A549 (cell line): Measurements from ENCODE around the gene DUSP14. TPM values are rescaled to one million over a fixed set of nuclear protein-coding genes. Genes with fewer than 3 reads are reported as not detected.

Experiments used
- ATAC-seq, 2 experiments: fragments of 200-7000 bp in 1 of 2; fragments of >200 bp in 1 of 2; cut with Nextera tagmentation in 1 of 2; cut with Tn5 transposase in 1 of 2; 3 replicates each; pipeline versions ENCODE4 v1.8.0 to v1.9.1; 2018 to 2020; ENCODE audit warnings: mild to moderate bottlenecking in 1 of 2, moderate library complexity in 1 of 2
- CTCF ChIA-PET: fragments of 300-600 bp; sonication (Branson Sonifier 250); formaldehyde crosslinking; extraction: SDS; loops from one replicate; lab custom pipeline; 2021; ENCODE audit warnings: antibody characterized with exemption, inconsistent platforms; lab: Yijun Ruan, JAX
- POLR2A ChIA-PET: fragments of 350-600 bp; formaldehyde crosslinking; extraction: SDS; loops from one replicate; lab custom pipeline; 2021; ENCODE audit warnings: antibody characterized with exemption, inconsistent platforms; lab: Yijun Ruan, JAX
- DNase-seq, 2 experiments: peaks; one replicate each; pipeline versions ENCODE4 v3.0.0 to v3.0.0-alpha.2; 2011 to 2016; ENCODE audit warnings: low read depth in 1 of 2, low spot score in 1 of 2
- FAIRE-seq: peaks from 2 replicates; lab custom pipeline; 2011; peaks lifted over from hg19 to GRCh38; lab: Jason Lieb, UNC
- H3K27ac ChIP-seq, 2 experiments: fragments of >200 bp; sonication (Bioruptor Twin); formaldehyde crosslinking; 3 replicates each; pipeline ENCODE4 v1.5.1; 2016 to 2017
- H3K4me1 ChIP-seq: fragments of >200 bp; sonication (Bioruptor Twin); formaldehyde crosslinking; 3 replicates; pipeline ENCODE4 v1.6.1; 2016
- H3K4me2 ChIP-seq: fragments of >200 bp; sonication (Bioruptor Twin); formaldehyde crosslinking; 3 replicates; pipeline ENCODE4 v1.6.1; 2016
- H3K4me3 ChIP-seq: fragments of >200 bp; sonication (Bioruptor Twin); formaldehyde crosslinking; 3 replicates; pipeline ENCODE4 v1.5.1; 2016
- H3K9me3 ChIP-seq: fragments of >200 bp; sonication (Bioruptor Twin); formaldehyde crosslinking; 3 replicates; pipeline ENCODE4 v1.6.1; 2016
- CBX2 ChIP-seq: fragments of 200-600 bp; sonication (generic); IDR thresholded peaks from 2 replicates; pipeline ENCODE4 v1.6.1; 2016; ENCODE audit warnings: low read depth, mild to moderate bottlenecking, borderline replicate concordance
- CBX8 ChIP-seq: fragments of 200-600 bp; sonication (generic); IDR thresholded peaks from 2 replicates; pipeline ENCODE4 v1.6.1; 2016
- CEBPB ChIP-seq, 2 experiments: fragments of >200 bp in 1 of 2; sonication (Bioruptor Twin) in 1 of 2; formaldehyde crosslinking in 1 of 2; IDR thresholded peaks; 2 replicates each; pipeline ENCODE4 v1.6.1; 2012 to 2016
- CHD2 ChIP-seq: fragments of 150-350 bp; IDR thresholded peaks from 2 replicates; pipeline ENCODE4 v1.6.1; 2014; ENCODE audit warnings: low read length; ENCODE audit not compliant: partially characterized antibody
- CHD4 ChIP-seq: fragments of 200-600 bp; sonication (generic); IDR thresholded peaks from 2 replicates; pipeline ENCODE4 v1.6.1; 2016; ENCODE audit warnings: antibody characterized with exemption, mild to moderate bottlenecking, borderline replicate concordance
- EHMT2 ChIP-seq: fragments of 200-600 bp; sonication (generic); IDR thresholded peaks from 2 replicates; pipeline ENCODE4 v1.6.1; 2016; ENCODE audit warnings: antibody characterized with exemption, low read depth, mild to moderate bottlenecking, moderate library complexity
- ESRRA ChIP-seq: fragments of 150-350 bp; IDR thresholded peaks from 2 replicates; pipeline ENCODE4 v1.6.1; 2014; ENCODE audit warnings: mild to moderate bottlenecking, low read length, borderline replicate concordance
- FOXS1 ChIP-seq: fragments of 250-450 bp; sonication (Bioruptor Pico); IDR thresholded peaks from 2 replicates; pipeline ENCODE4 v1.5.0; 2020; ENCODE audit warnings: mild to moderate bottlenecking, moderate library complexity
- GATA3 ChIP-seq: IDR thresholded peaks from 2 replicates; pipeline ENCODE4 v1.6.1; 2012; ENCODE audit warnings: borderline replicate concordance
- HEYL ChIP-seq: fragments of 250-450 bp; sonication (Bioruptor Pico); IDR thresholded peaks from 2 replicates; pipeline ENCODE4 v1.8.0; 2021; ENCODE audit warnings: mild to moderate bottlenecking, moderate library complexity
- HMGXB4 ChIP-seq: fragments of 250-450 bp; sonication (Bioruptor Pico); IDR thresholded peaks from 2 replicates; pipeline ENCODE4 v1.5.0; 2021; ENCODE audit warnings: mild to moderate bottlenecking, moderate library complexity, borderline replicate concordance
- HOXA7 ChIP-seq: fragments of 250-450 bp; sonication (Bioruptor Pico); IDR thresholded peaks from 2 replicates; pipeline ENCODE4 v1.5.0; 2020; ENCODE audit warnings: mild to moderate bottlenecking, moderate library complexity
- HOXB5 ChIP-seq: fragments of 250-450 bp; sonication (Bioruptor Pico); IDR thresholded peaks from 2 replicates; pipeline ENCODE4 v1.5.0; 2020; ENCODE audit warnings: mild to moderate bottlenecking, moderate library complexity
- JUNB ChIP-seq: fragments of >200 bp; sonication (Bioruptor Twin); formaldehyde crosslinking; IDR thresholded peaks from 2 replicates; pipeline ENCODE4 v1.6.1; 2016
- MAFK ChIP-seq: fragments of 450-650 bp; IDR thresholded peaks from 2 replicates; pipeline ENCODE4 v1.6.1; 2014; ENCODE audit not compliant: partially characterized antibody
- MAX ChIP-seq: IDR thresholded peaks from 2 replicates; pipeline ENCODE4 v1.6.1; 2012
- MYC ChIP-seq: IDR thresholded peaks from 2 replicates; pipeline ENCODE4 v1.6.1; 2012; ENCODE audit warnings: mild to moderate bottlenecking, inconsistent platforms, low read length, improper control_type of control experiment, borderline replicate concordance
- NPAS2 ChIP-seq: fragments of 250-450 bp; sonication (Bioruptor Pico); IDR thresholded peaks from 2 replicates; pipeline ENCODE4 v1.8.0; 2022; ENCODE audit warnings: mild to moderate bottlenecking, moderate library complexity, borderline replicate concordance
- NR3C1 ChIP-seq: fragments of >200 bp; sonication (Bioruptor Twin); formaldehyde crosslinking; IDR thresholded peaks from 3 replicates; pipeline ENCODE4 v1.6.1; 2017
- PBX3 ChIP-seq: IDR thresholded peaks from 2 replicates; pipeline ENCODE4 v1.6.1; 2012
- PHF8 ChIP-seq: fragments of 200-600 bp; sonication (generic); IDR thresholded peaks from 2 replicates; pipeline ENCODE4 v1.6.1; 2016; ENCODE audit warnings: low read depth, mild to moderate bottlenecking, antibody characterized with exemption, moderate library complexity, borderline replicate concordance
- POLR2AphosphoS2 ChIP-seq: conservative IDR thresholded peaks from 2 replicates; pipeline ENCODE4 v1.6.1; 2012; ENCODE audit warnings: low read length, improper control_type of control experiment, inconsistent platforms
- RAD21 ChIP-seq, 2 experiments: fragments of >200 bp in 1 of 2; sonication (Bioruptor Twin) in 1 of 2; formaldehyde crosslinking in 1 of 2; IDR thresholded peaks in 1 of 2; conservative IDR thresholded peaks in 1 of 2; 2 replicates in 1 of 2; 3 replicates in 1 of 2; pipeline ENCODE4 v1.6.1; 2012 to 2018; ENCODE audit warnings: inconsistent platforms in 1 of 2
- RARB ChIP-seq: fragments of 250-450 bp; sonication (Bioruptor Pico); IDR thresholded peaks from 2 replicates; pipeline ENCODE4 v1.8.0; 2021; ENCODE audit warnings: mild to moderate bottlenecking, moderate library complexity
- RCOR1 ChIP-seq: fragments of 150-350 bp; IDR thresholded peaks from 2 replicates; pipeline ENCODE4 v1.6.1; 2014; ENCODE audit warnings: antibody characterized with exemption, low read length, low read depth
- RFX5 ChIP-seq: fragments of 450-650 bp; IDR thresholded peaks from 2 replicates; pipeline ENCODE4 v1.7.1; 2014; ENCODE audit warnings: antibody characterized with exemption, mild to moderate bottlenecking, moderate library complexity
- RNF2 ChIP-seq: fragments of 200-600 bp; sonication (generic); IDR thresholded peaks from 2 replicates; pipeline ENCODE4 v1.6.1; 2016; ENCODE audit warnings: low read depth, mild to moderate bottlenecking, antibody characterized with exemption, moderate library complexity, borderline replicate concordance
- SMC3 ChIP-seq: fragments of >200 bp; sonication (Bioruptor Twin); formaldehyde crosslinking; IDR thresholded peaks from 3 replicates; pipeline ENCODE4 v1.6.1; 2018; ENCODE audit warnings: inconsistent platforms
- TFCP2L1 ChIP-seq: fragments of 250-450 bp; sonication (Bioruptor Pico); IDR thresholded peaks from 2 replicates; pipeline ENCODE4 v1.5.0; 2021; ENCODE audit warnings: mild to moderate bottlenecking
- USF2 ChIP-seq: fragments of 450-650 bp; IDR thresholded peaks from 2 replicates; pipeline ENCODE4 v1.6.1; 2014; ENCODE audit warnings: antibody characterized with exemption
- WGBS: methylation state at CpG from one replicate; pipeline ENCODE4 v1.1.6; 2017; ENCODE audit errors: missing lambda C conversion rate; 5-methylcytosine and 5-hydroxymethylcytosine counted together
- polyA plus RNA-seq, 4 experiments: library from polyadenylated mRNA; depleted of rRNA in 3 of 4; stranded (reverse); fragments of >200 nt; fragmentation: RNase III in 1 of 4; extraction: RNeasy Plus Mini Kit Qiagen cat#74134 plus additional on column Dnase treatment in 1 of 4; gene quantifications; 2 replicates in 3 of 4; 3 replicates in 1 of 4; pipeline ENCODE4 v1.2.3, GENCODE V29; 2011 to 2017
- TF ChIP-seq, protein P1 (sequence below): fragments of >200 bp; sonication (Bioruptor Twin); formaldehyde crosslinking; IDR thresholded peaks from 3 replicates; pipeline ENCODE4 v1.5.1; 2016
- TF ChIP-seq, protein P2 (sequence below): fragments of >200 bp; sonication (Bioruptor Twin); formaldehyde crosslinking; IDR thresholded peaks from 2 replicates; pipeline ENCODE4 v1.6.1; 2016
- TF ChIP-seq, protein P3 (sequence below): fragments of >200 bp; sonication (Bioruptor Twin); formaldehyde crosslinking; IDR thresholded peaks from 3 replicates; pipeline ENCODE4 v1.6.1; 2016

Gene DUSP14
- polyA plus RNA-seq, 2 of the 4 experiments (the other 2 are of a cell fraction): 32.7 to 35.5 TPM

- H3K4me3 ChIP-seq: peak overlapping the region; percentile 67
- H3K4me2 ChIP-seq: peak overlapping the region; percentile 88
- ATAC-seq: peak; percentile 49 to 77
- ChIA-PET POLR2A (interaction anchor here (0.8 to 1.1 kb wide), 4 partner anchors 11 to 127 kb away, joined by 3 to 8 read pairs (median 6); partner anchors contain the start of genes ACACA and TADA2A), CTCF (interaction anchor here (0.6 to 2.0 kb wide), 9 partner anchors 8 to 114 kb away, joined by 3 to 11 read pairs (median 3); no protein-coding TSS in a partner anchor)
- no peak for FAIRE-seq
- H3K9me3 ChIP-seq: no peaks in the 10 kb centered on the region
- 12% methylated on average over 7 of the region's 7 CpGs for WGBS
- H3K27ac ChIP-seq: peak overlapping the region; percentile 89 to 95
- peak; percentile 97 to 98 for DNase-seq
- peaks cover 40% of the 10 kb centered on the region for H3K4me1 ChIP-seq
- TF ChIP-seq RCOR1 (no peak), HEYL (CRISPR knock-in tag) (no peak), CBX8 (no peak), CEBPB (IDR thresholded peaks at IDR 0.05) (peak in 1 of 2 experiments; percentile 64; a peak in 2 of 4 replicates), HMGXB4 (CRISPR knock-in tag) (no peak), SMC3 (no peak), USF2 (no peak), EHMT2 (no peak), POLR2AphosphoS2 (no peak), RFX5 (no peak), CHD4 (no peak), HOXB5 (CRISPR knock-in tag) (0 out of 2 replicates have a peak, but pooled peaks have one; percentile 12), JUNB (peak; percentile 71), PHF8 (no peak), CBX2 (no peak), TFCP2L1 (CRISPR knock-in tag) (no peak), ESRRA (no peak), NR3C1 (no peak), GATA3 (peak; percentile 90), NPAS2 (no peak), RNF2 (no peak), HOXA7 (no peak), MYC (peak; percentile 32; the same call in 1 of the 2 replicates), RAD21 (conservative IDR thresholded peaks at IDR 0.05 in 1 of 2, IDR thresholded peaks at IDR 0.05 in 1 of 2) (no peak; a peak in 1 of 5 replicates), PBX3 (0 out of 2 replicates have a peak, but pooled peaks have one; percentile 52), CHD2 (no peak), RARB (CRISPR knock-in tag) (no peak), MAX (peak; percentile 80), FOXS1 (CRISPR knock-in tag) (peak; percentile 85), MAFK (peak; percentile 99)
- TF ChIP-seq, protein P1, sequence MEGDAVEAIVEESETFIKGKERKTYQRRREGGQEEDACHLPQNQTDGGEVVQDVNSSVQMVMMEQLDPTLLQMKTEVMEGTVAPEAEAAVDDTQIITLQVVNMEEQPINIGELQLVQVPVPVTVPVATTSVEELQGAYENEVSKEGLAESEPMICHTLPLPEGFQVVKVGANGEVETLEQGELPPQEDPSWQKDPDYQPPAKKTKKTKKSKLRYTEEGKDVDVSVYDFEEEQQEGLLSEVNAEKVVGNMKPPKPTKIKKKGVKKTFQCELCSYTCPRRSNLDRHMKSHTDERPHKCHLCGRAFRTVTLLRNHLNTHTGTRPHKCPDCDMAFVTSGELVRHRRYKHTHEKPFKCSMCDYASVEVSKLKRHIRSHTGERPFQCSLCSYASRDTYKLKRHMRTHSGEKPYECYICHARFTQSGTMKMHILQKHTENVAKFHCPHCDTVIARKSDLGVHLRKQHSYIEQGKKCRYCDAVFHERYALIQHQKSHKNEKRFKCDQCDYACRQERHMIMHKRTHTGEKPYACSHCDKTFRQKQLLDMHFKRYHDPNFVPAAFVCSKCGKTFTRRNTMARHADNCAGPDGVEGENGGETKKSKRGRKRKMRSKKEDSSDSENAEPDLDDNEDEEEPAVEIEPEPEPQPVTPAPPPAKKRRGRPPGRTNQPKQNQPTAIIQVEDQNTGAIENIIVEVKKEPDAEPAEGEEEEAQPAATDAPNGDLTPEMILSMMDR: no peak
- TF ChIP-seq, protein P2, sequence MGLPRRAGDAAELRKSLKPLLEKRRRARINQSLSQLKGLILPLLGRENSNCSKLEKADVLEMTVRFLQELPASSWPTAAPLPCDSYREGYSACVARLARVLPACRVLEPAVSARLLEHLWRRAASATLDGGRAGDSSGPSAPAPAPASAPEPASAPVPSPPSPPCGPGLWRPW: no peak
- TF ChIP-seq, protein P3, sequence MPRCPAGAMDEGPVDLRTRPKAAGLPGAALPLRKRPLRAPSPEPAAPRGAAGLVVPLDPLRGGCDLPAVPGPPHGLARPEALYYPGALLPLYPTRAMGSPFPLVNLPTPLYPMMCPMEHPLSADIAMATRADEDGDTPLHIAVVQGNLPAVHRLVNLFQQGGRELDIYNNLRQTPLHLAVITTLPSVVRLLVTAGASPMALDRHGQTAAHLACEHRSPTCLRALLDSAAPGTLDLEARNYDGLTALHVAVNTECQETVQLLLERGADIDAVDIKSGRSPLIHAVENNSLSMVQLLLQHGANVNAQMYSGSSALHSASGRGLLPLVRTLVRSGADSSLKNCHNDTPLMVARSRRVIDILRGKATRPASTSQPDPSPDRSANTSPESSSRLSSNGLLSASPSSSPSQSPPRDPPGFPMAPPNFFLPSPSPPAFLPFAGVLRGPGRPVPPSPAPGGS: peak; percentile 36; the same call in 1 of the 3 replicates
Measured at GRCh38 chr17:37488009-37488604, 1.6 kb upstream of the DUSP14 start.
